GM12892 (cell line): Measurements from ENCODE around the gene GUCA2A.

ENCODE experiments used
- DNase-seq: peaks from one replicate; pipeline ENCODE4 v3.0.0; 2011; ENCODE audit not compliant: insufficient read length
- FAIRE-seq: peaks from 2 replicates; lab custom pipeline; 2011; peaks lifted over from hg19 to GRCh38; lab: Jason Lieb, UNC
- POLR2A ChIP-seq: IDR thresholded peaks from 2 replicates; pipeline ENCODE4 v1.6.1; 2011; ENCODE audit warnings: low read depth, low read length, control low read depth
- POLR2AphosphoS5 ChIP-seq: IDR thresholded peaks from 2 replicates; pipeline ENCODE4 v1.6.1; 2011; ENCODE audit warnings: low read depth, low read length, control low read depth
- TAF1 ChIP-seq: IDR thresholded peaks from 2 replicates; pipeline ENCODE4 v1.6.1; 2011; ENCODE audit warnings: low read depth, mild to moderate bottlenecking, control low read depth, low read length, borderline replicate concordance

GUCA2A gene

GRCh38 chr1:42122408-42122807, 42.1 kb downstream of the GUCA2A start:
- no peak for DNase-seq
- FAIRE-seq, result no peak
- TF ChIP-seq POLR2AphosphoS5, result no peak
- TF ChIP-seq TAF1, result no peak
- no peak for TF ChIP-seq POLR2A

DNA sequence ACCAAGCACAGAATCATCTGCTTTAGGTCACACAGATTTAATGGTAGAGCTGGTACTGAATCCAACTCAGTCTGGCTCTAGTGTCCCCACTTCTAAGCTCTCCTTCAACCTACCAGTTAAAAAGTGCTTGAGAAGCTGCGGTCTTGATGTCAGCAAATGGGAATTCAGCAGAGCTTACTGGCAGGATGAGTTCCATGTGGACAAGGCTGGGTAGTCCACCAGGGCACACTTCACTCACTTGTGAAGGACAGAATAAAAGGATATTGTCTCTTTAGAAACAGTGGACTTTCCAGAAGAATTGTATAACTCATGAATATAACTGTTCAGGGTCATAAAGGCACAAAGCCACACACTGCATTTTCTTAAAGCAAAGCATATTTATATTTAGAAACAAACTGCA, 46.4 kb downstream of the GUCA2A start:
- FAIRE-seq (no peak), DNase-seq (no peak)

DNA sequence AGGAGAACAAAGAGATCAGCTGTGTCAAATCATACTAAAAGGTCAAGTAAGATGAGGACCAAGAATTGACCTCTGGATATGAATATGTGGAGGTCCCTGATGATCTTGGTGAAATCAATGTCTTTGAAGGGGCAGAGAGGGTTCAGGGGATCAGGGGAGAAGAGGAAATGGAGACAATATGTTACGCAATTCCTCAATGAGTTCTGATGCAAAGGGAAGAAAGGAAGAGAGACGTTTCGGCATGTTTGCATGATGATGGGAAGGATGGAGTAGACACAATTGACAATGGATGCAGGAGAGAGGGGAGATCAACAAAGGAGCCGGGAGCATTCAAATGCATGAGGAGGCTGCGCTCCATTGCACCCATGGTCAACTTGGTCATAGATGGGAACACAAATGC, 47.3 kb downstream of the GUCA2A start:
- DNase-seq, result no peak
- no peak for FAIRE-seq
- TF ChIP-seq POLR2A (no peak), TAF1 (no peak), POLR2AphosphoS5 (no peak)

More for the DNA sequence above, 46.4 kb downstream of the GUCA2A start:
- TF ChIP-seq POLR2A (no peak), TAF1 (no peak), POLR2AphosphoS5 (no peak)

DNA sequence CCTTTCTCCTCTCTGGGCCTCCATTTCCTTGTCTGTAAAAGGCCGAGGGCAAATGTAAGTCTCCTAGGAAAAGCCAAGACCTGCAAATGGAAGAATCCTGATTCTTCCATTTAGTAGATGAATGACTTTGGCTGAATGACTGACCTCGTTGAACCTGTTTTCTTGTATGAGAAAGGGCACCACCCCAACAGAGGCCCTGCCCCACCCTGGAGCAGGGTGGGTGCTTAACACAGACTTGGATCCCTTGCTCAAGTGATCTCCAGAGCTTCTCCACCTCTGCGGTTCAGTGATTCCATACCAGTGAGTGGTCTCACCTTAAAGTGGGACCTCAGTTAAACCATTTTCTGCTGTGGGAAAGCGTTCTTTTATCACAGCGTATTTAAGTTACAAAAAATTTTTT, 50.3 kb downstream of the GUCA2A start:
- DNase-seq (no peak), FAIRE-seq (peak; percentile 24)
- TF ChIP-seq POLR2A, result no peak
- no peak for TF ChIP-seq TAF1
- no peak for TF ChIP-seq POLR2AphosphoS5
